ELR (cell line): ENCODE results near the gene CUL4A.
"Not testable (repeated sequence)": the region's sequence is repeated elsewhere in the genome, so short reads cannot be mapped to it uniquely, and the experiment has no call there.

ENCODE experiments used
- DNase-seq: peaks from one replicate; pipeline ENCODE4 v3.0.0-alpha.2; 2015; ENCODE audit warnings: low read depth

Gene CUL4A

GRCh38 chr13:113292021-113292862, 82.8 kb downstream of the CUL4A start:
- peak; percentile 47 for DNase-seq

DNA sequence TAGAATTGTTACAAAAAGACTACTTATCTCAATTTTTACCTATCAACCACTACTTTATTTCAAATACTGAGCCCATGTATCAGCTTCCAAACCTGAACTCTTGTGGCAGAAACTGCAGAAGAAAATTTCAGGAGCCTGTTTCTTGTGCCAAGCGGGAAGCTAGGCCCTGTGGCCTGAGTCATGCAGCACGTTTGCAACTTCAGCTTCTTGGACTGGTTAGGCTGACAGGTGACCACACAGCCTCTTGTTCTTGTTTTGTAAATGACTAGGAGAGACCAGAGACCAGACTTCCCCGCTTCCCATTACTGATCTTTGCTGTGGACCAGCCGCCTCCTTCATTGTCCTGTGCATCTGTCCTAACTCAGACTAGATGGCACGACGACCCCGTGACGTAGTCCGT, 84.3 kb downstream of the CUL4A start:
- no peak for DNase-seq

GRCh38 chr13:113295776-113296175, 86.4 kb downstream of the CUL4A start:
- no peak for DNase-seq

- DNase-seq: peak; percentile 97
Observed at GRCh38 chr13:113296823-113297369, 87.5 kb downstream of the CUL4A start, which contains the start of gene LAMP1. LAMP1 (plus strand) TSS chr13:113297239; CDS start chr13:113297435, 196 bp downstream.

DNA sequence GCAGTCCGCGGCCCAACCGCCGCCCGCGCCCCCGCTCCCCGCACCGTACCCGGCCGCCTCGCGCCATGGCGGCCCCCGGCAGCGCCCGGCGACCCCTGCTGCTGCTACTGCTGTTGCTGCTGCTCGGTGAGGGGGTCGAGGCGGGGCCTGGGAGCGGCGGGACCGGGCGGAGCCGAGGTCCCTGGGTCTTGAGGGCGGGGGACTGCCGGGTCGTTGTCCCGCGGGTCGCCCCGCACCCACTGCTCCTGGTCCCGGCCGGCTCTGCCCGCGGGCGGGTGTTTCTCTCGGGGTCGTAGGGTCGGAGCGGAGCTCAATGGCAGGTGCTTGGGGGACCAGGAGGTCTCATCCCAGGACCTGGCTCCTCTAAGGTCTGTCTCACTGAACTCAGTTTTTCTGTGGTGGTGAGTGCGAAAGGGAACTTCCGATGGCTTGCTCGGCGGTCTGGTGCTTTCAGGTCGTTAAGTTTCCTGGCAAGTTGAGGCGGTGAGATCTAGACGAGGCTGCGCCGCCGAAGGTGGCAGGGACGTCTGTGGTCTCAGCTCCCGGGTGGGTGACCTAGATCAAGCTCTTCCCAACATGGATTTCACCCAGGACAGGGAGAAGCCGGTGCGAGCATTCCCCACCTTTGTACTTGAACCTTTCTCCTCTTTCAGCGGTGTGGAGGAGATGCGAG, 88.1 kb downstream of the CUL4A start:
- peak; percentile 50 for DNase-seq

GRCh38 chr13:113298043-113298945, 88.9 kb downstream of the CUL4A start:
- peak; percentile 40 for DNase-seq

DNA sequence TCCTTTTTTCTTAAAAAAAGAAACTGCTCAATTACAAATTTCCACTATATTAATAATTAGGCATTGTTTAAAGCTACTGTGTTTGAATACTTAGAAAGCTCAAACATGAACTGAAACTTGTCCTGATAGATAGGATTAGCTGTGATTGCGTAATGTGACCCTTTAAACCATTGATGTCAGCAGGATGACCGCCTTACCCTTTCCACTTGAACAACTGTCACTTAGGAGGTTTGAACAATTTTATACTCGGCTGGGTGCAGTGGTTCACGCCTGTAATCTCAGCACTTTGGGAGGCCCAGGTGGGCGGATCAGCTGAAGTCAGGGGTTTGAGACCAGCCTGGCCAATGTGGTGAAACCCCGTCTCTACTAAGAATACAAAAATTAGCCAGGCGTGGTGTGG, 90.5 kb downstream of the CUL4A start:
- no peak for DNase-seq

GRCh38 chr13:113302986-113303385, 93.6 kb downstream of the CUL4A start:
- no peak for DNase-seq

GRCh38 chr13:113304121-113304520, 94.7 kb downstream of the CUL4A start:
- no peak for DNase-seq

DNA sequence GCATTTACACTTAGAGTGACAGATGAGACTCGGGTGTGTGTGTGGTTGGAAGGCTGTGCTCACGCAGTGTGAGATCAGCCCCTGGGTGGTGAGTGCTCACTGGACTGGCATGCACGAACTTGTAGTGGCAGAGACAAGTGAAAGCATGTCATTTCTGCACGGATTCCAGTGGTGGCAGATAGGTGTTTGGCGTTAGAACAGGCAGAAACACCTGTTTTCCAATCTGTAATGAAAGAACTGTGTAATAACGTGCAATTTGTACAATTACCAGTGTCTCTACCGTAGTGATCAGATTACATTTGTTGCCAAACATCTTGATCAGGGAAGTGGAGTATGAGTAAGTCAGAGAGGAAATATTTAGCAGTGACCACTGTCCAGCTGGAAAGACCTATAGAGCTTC, 95.8 kb downstream of the CUL4A start:
- peak; percentile 71 for DNase-seq

DNA sequence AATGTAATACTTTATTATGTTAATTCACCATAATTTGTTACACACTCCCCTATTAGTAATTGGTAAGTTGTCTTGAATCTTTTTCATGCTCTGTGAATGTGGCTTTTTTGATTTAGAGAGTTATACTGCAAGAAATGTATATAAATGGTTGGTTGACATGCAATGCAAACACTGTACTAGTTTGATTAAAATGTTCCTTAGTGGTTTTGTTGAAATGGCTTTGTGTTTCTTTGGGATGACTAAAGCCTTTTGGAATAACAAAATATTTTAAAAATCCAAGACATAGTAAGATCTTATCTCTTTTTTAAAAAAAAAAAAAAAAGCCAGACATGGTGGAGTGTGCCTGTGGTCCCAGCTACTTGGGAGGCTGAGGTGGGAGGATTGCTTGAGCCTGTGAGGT, 98.1 kb downstream of the CUL4A start:
- no peak for DNase-seq

- DNase-seq: no peak
Observed at GRCh38 chr13:113309473-113309872, 100.1 kb downstream of the CUL4A start.

GRCh38 chr13:113314112-113314511, 104.7 kb downstream of the CUL4A start:
- not testable (repeated sequence) for DNase-seq

DNA sequence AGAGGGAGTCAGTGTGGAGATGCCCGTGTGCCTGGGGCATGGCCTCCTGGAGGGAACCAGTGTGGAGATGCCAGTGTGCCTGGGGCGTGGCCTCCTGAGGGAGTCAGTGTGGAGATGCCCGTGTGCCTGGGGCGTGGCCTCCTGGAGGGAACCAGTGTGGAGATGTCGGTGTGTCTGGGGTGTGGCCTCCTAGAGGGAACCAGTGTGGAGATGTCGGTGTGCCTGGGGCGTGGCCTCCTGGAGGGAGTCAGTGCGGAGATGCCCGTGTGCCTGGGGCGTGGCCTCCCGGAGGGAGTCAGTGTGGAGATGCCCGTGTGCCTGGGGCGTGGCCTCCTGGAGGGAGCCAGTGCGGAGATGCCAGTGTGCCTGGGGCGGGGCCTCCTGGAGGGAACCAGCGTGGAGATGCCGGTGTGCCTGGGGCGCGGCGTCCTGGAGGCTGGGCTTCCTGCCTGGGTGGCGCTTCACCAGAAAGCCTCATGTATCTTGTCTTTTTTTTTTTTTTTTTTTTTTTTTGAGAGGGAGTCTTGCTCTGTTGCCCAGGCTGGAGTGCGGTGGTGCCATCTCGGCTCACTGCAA, 105.6 kb downstream of the CUL4A start:
- DNase-seq: not testable (repeated sequence)

DNA sequence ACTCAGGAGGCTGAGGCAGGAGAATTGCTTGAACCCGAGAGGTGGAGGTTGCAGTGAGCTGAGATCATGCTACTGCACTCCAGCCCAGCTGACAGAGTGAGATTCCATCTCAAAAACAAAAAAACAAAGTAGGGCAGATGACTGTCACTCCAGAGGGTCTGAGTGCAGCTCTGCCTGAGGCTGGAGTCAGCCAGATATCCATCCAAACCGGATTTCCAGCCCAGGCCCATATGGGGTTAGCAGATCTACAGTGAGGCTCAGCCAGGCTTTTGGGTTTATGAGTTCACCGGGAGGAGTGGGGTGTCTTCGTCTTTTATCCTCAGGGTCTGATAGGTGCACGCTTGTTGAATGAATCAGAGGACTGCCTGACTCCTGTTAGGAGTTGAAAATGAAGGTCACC, 106.6 kb downstream of the CUL4A start:
- DNase-seq: no peak
